Stimulated activated CD4-positive, alpha-beta T cell treated with anti-CD3 and anti-CD28 coated beads, Interleukin-4, amount 100 ng/mL, for 1 hour (primary cell): ENCODE results near the gene KIAA0319L.

ENCODE experiments used
- DNase-seq: peaks from one replicate; pipeline ENCODE4 v3.0.0-alpha.2; 2020

KIAA0319L gene

DNA sequence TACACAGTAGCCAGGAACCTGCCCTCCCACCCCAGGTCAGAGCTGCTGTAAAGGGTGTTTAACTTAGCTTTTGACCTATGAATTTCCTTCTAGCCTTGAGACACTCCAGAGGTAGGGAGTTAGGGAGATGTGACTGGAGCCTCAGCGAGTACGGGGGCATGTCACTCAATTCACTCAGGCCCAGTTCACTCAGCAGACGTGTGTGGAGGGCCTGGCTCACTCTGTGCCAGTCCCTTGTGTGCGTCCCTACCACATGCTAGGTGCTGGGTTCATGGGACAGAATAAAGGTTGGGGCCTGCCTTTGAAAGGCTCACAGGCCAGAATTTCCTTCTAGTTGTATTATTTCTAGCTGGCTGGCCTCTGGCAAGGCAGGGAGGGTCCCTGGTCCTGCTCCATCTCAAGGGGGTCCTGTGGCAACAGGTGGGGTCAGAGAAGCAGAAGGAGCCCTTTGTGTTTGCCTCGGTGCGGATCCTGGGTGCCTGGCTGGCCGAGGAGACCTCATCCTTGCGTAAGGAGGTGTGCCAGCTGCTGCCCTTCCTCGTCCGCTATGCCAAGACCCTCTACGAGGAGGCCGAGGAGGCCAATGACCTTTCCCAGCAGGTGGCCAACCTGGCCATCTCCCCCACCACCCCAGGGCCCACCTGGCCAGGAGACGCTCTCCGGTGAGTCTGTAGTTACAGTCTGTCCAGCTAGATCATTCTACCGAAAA lies 4.9 kb upstream of the KIAA0319L start:
- no peak for DNase-seq

DNA sequence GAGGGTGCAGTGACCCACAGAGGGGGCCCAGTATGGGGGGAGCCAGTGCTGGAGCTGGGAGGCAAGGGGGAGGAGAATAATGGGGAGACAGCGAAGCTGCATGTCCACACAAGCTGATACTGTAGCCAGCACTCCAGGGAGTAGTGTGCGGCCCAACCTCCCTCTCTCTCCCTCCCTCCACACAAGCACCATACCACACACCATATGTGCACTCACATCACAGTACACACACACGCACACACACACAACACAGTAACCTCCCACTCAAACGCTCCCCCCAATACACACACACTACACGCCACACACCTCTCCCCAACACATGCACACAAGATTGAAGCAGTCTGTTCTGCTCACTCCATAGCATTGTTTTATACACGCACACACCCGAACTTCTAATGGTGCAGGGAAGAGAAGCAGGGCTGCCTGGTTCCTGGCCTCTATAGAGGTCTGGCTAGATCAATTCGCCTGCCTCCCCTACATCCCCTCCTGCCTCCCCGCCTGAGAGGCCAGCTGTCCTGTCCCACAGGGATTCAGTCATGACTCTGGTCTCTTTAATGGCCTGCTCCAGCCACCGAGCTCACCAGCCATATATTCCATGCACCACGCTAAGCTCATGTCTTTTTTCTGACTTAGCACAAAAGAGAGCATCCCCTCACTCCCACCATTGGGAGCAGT lies 4.2 kb upstream of the KIAA0319L start:
- no peak for DNase-seq

DNA sequence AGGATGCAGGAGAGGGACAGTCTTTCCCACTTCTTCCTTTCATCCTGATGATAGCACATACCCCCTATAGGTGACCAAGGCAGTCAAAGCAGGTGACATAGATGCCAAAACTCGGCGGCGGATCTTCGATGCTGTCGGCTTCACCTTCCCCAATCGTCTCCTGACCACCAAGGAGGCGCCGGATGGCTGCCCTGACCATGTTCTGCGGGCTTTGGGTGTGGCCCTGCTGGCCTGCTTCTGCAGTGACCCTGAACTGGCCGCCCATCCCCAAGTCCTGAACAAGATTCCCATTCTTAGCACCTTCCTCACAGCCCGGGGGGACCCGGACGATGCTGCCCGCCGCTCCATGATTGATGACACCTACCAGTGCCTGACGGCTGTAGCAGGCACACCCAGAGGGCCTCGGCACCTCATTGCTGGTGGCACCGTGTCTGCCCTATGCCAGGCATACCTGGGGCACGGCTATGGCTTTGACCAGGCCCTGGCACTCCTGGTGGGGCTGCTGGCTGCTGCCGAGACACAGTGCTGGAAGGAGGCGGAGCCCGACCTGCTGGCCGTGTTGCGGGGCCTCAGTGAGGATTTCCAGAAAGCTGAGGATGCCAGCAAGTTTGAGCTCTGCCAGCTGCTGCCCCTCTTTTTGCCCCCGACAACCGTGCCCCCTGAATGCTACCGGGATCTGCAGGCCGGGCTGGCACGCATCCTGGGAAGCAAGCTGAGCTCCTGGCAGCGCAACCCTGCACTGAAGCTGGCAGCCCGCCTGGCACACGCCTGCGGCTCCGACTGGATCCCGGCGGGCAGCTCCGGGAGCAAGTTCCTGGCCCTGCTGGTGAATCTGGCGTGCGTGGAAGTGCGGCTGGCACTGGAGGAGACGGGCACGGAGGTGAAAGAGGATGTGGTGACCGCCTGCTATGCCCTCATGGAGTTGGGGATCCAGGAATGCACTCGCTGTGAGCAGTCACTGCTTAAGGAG lies 3.3 kb upstream of the KIAA0319L start:
- DNase-seq, result no peak

DNA sequence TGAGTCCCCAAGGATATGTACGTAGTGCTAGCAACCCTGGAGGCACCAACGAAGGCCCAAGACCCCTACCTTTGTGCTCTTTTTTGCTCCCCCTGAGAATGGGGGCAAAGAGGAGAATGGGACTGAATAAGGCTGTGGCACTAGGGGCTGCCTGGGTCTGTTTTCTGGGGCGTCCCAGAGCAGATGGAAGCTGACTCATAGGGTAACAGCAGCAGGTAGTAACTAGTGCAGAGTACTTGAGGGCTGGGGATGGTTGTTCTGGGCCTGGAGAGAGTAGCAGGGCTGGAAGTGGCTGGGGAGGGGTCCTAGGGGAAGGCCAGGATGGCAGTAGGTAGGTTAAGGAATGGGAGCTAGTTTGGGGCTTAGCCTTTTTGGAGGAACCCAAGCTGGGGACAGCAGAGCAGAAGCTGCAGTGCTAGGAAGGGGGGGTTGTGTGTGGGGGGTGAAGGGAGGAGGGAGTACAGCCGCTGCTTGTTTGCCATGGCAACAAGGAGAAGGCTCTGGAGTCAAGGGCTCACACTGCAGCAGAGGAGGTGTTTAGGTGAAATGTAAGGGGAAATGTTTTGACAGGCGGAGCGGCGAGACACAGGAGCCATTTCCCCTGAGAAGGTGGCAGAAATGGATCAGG lies 2.2 kb upstream of the KIAA0319L start:
- no peak for DNase-seq

DNA sequence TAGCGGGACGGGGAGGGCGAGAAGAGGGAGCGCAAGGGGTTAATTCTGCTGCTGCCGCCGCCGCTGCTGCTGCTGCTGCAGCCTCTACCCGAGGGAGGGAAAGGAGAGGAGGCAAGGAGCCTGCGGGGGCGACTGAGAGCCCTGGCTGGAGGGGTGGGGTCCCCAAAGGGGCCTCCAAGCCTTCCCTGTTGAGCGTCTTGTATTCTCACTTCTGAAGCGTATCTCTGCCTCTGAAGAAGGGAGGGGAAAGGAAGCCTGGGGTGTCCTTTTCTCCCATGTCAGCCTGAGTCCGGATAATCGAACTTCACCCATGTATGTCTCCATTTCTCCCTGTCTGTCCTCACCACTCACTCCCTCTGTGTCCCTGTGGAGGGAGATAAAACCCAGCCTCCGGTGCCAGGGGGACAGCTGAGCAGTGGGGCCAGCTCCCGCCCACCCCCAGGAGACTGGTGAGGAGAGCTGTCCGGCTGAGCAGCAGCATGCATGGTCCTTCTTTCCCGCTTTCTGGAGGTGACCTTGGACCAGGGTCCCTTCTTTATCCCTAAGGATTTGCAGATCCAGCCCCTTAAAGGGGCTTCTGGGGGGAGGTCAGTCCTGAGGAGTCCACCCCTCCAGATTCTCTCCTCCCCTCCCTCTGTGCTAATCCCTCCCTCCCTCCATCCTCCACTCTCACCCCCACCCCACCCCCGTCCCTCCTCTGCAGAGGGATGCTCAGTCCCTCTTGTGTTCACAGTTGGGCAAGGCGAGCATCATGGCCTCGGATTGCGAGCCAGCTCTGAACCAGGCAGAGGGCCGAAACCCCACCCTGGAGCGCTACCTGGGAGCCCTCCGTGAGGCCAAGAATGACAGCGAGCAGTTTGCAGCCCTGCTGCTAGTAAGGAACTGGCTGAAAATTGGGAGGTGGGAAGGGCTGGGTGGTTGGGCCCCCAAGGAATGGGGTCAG lies 1.4 kb upstream of the KIAA0319L start:
- peak; percentile 40 for DNase-seq

DNA sequence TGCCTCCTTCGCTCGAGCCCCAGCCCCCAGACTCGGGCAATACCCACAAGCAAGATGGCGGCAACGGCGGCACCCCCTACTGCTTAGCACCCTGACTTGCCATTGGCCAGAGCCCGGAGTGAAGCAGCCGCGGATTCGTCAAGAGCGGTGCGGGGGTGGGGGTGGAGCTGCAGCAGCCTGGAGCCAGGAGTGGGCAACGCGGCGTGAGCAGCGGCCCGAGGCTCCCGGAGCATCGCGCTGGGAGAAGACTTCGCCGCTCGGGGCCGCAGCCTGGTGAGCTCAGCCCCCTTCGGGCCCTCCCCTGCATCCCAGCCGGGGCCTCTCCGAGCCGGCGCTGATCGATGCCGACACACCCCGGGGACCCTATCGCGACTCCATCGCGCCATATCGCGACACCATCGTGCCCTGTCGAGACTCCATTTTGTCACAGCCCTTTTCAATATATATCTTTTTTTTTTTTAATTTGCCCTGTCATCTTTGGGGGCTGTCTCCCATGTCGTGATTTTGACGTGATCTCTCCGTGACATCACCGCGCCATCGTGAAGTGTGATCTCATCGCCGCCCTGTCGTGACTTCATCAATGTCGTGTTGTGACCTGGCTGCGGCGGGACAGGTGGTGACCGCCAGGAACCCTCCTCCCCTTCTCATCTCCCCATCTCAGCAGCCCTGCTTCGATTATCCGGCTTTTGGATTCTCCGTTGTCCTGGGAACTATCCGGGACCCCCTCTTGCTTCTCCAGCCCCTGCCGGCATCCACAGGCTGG lies 589 bp upstream of the KIAA0319L start, which contains the start of gene NCDN:
Gene NCDN (plus strand): TSS at position 189 of the 763 bp plus-strand sequence. CDS start 392 bp downstream, at position 581.
- DNase-seq, result peak; percentile 95

DNA sequence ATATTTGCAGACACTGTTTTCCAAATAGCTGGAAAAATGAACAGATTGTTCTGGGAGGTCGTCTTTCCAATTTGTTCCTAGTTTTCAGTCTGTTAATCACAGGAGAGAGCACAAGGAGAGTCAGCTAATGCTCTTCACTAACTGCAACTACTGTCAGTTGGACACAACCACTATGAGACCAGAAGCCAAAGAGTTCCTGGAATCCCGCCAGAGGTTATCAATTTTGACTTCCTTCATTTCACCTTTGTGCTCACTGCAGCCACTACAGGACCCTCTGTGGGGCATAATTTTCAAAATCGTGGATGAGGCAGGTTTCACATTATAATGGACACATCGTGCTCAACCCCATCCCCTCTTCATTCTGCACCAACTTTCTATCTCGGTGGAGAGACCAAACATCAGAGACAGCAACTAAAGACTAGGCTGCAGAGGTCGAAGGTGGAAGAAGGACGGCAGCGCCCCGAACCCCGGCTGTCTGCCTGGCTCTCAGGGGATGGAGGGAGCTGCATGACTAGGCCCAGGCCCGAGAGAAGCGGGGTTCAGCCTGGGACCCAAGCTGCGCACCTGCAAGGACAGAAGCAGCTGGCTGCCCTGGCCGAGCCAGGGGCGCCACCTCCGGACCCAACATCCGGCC lies 602 bp downstream of the KIAA0319L start:
- DNase-seq, result no peak

DNA sequence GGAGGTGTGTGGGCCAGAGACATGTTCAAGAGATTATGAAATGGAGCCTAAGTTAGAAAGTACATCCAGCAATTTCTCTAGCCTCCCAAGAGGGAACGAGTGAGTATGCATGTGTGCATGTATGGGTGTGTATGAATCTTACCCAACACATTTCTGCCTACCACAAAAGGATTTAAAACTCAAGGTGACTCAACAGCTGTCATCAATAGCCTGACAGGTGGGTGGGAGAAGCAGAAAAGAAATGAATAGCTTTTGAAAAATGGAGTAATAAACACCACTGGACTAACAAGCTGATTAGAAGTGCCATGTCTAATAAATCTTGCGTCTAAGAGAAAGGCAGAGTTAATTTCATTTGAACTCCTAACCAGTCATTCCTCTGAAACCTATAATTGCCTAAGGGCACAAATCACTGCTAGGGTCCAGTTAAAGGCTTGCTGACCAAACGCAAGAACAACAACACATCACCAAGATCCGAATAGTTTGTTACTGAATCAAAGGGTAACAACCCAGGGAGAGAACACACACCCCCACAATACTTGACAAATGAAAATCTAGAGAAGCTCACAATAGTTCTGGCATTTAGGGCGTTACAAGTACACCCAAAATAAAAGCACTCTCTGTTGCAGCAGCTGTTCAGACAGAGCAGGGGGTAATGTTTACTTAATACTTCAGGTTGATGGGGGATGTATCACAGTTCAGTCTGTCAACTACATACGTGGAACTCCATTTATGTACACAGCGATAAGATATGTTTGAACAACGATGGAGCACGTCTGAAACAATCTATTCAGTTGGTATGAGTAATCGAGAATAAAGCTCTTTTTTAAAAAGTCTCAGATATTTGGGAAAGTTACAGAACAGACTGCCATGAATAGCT lies 1.4 kb downstream of the KIAA0319L start:
- no peak for DNase-seq

DNA sequence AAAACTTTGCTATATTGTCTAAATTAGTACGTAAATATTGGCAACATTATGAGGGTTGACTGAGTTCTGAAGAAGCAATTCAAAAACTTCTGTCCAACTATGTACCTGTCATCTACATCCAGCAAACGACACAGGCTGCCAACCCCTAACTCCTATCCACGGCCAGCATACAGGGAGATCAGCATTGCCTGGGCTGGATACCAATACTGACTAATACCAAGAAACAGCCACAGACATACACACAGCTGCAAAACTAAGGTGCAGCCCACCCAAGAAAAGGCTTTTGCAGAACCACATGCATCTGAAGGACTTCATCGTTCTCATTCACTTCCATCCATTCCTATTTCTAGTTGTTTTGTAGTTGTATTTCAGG lies 2.0 kb downstream of the KIAA0319L start:
- no peak for DNase-seq

DNA sequence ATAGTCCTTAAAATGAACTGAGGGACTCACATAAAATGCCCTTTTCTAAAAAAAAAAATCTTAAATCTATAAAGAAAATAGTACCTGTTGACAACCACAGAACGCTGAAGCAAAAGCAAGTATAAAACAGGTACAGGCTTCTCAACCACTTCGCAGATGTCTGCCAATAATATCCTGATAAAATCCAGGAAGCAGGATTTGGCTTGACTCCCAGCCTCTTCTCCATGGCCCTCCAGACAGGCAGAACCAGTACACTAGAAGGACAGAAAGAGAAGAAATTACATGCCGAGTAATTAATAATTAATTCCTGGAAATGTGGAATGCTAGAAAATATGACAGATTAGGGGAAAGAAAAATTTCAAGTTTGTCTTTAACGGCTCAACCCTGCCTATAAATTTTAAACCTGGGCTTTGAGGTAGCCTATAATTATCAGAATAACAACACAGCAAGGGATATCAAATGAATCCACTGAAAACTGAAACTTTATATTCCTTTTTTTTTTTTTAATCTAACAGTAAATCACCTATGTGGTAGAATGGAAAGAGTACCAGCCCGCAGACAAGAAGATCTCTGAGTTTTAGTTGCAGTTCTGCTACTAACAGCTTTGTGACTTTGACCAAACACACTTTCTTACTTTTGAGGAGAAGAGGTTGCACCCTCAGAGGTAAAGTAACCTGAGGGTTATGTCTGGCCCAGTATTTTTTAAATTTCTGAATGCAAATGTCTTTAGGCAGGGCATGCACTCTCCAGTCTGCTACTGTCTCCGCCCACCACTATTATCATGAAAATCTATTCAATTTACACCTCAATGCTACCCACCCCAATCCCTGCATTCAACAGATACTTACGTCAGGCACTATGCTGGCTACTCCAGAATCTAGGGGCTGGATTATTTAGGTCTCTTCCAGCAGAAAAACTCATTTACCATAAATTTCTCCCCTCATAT lies 2.7 kb downstream of the KIAA0319L start:
- no peak for DNase-seq

DNA sequence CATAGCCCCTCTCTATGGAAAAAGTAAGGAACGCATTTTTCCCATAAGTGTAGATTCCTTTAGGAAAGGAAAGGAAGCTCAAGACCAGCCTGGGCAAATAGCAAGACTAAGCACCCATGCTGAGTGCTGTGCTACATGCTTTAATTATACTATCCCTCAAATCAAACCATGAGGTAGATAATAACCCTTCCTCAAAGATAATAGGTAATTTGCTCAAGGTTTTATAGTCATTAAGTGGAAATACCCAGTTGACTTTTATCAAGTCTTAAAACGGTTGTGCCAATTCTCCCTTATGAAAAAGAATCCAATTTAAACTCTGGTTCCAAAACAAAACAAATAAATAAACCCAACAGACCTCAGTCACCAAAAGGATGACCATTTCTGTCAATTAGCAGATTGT lies 3.4 kb downstream of the KIAA0319L start:
- no peak for DNase-seq

DNA sequence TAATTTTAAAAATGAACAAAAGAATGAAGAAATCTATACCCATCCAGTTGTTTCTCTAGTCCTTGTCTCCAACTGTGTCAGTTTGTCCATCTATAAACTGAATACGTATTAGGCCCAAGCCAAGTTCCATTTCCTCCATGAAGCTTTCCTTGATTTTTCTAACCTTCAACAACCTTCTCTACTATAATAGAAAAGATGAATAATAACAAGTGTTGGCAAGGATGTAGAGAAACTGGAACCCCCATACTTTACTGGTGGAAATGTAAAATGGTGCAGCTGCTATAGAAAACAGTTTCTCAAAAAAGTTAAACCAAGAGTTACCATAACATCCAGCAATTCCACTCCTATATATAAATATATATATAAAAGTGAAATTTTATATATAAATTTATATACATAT lies 10.6 kb downstream of the KIAA0319L start:
- no peak for DNase-seq

DNA sequence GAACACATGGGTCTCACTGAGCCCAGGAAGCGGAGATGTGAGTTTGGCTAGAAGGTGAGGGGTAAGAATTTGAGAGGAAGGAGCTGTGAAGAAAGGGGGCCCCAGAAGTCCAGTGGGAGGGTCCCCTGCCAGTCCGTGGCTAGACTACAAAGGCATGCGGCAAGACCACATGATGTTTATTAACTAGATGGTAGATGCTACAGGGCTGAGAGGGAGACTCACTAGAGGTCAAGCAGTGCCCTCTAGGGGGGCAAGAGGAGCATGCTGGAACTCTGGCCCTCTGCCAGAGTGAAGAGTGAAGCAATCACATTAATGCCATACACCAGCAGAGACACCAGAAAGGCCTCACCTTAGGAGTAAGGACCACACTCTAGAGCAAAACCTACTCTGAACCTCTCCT lies 12.2 kb downstream of the KIAA0319L start:
- peak; percentile 44 for DNase-seq

DNA sequence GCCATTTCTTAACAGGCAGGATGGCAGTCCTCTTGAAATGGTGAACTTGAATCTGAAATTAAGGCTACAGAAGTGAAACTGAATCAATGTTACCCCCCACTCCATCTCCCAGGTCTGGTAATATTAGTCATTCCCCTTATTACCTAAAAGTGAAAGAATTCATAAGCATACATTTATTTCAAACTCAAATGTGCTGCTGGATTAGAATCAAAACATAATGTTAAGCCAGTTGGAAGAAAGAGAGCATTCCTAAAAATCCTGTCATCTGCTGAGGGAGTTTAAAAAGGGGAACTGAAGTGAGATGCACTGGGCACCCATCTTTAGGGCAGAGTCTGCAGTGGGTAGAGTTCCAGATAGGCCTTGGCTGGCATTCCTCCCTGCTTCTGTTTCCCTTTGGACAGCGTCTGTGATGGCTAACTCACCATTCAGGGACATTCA lies 17.4 kb downstream of the KIAA0319L start:
- no peak for DNase-seq

DNA sequence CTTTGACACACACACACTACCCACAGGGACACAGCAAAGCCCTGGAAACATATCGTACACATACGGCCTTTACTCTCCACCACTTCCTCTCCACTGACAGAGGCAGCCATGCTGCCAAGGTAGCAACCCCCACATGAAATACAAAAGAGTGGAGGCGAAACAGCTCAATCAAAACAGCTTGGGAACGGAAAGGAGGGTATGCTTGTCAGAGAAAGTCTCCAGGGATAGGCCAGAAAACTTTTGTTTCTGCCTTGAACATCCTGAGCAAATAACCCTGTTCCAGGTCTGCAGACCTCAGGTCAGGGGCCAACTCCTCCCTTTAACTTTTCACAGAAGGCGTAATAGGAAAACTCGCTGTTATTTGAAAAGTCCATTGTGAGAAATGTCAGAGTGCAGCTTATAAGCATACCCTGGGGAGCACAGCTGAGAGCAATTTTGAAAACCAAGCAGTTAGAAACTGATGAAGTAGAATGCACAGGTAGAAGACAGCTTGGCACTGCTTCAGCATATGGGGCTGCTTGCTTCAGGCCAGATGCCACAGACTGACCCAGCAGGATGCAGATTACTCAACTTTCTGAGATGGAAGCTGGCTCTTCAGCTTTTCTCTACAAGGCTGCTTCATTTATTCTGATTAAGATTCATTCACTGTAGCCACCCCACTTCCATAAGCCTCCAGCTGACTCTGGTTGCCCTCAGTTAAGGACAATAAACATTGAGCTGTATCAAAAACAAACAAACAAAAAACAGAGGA lies 18.0 kb downstream of the KIAA0319L start:
- no peak for DNase-seq

DNA sequence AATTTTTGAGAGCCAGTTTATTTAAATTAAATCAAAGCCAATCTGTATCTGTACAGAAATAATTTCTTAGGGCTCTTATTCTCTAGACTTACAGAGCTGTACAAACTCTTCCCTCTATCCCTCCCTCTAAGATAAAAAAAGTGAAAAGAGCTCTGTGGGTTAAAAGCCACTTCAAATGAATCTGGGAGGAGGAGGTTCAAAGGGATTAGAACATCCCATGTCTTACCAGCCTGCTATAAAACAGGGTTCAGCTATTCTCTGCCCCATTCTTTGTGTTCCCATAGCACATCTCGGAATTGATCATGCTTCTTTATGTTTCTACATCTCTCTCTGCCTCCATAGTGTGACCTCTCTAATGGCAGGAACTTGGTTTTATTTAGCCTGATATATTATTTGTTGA lies 19.4 kb downstream of the KIAA0319L start:
- no peak for DNase-seq

DNA sequence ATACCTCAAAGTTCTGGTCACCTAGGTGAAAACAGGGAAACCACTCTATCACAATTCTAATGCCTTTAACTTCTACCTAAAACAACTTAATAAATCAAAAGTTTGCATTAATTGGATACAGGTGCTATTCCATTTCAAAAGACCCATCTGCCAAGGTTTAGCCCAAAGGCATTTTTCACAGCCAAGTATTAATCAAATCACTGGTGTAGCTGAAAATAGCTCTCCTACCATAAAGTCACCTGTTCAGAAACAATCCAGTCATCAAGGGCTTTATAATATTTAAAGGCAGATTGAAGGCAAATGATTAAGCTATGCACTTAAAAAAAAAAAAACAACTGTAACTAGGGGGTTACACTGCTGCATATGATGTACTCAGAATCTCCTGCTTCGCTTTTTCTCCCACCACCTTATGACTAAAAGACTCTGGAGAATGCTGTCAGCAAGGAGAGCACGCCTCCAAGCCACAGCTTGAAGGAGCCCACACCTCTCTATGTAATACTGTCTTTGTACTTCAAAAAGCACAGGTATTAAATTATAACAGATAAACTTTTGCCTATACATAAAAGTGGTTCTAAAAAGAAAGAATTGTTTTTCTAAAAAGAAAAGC lies 20.5 kb downstream of the KIAA0319L start:
- DNase-seq, result no peak
